PFSK-1 (cell line): ENCODE data around the gene SPDEF.

Experiments
- FOXP2 ChIP-seq: optimal IDR thresholded peaks from 2 replicates; pipeline ENCODE3; 2011; ENCODE audit warnings: borderline replicate concordance, control low read depth, inconsistent platforms; ENCODE audit not compliant: insufficient read depth; ENCODE audit errors: extremely low read length, extremely low read depth
- POLR2AphosphoS5 ChIP-seq: IDR thresholded peaks from 2 replicates; pipeline ENCODE4 v1.6.1; 2012; ENCODE audit warnings: low read depth, mild to moderate bottlenecking, control low read depth, low read length, moderate library complexity
- REST ChIP-seq, 2 experiments: IDR thresholded peaks; 2 replicates each; pipeline versions ENCODE4 v1.6.1 to v1.8.0; 2011 to 2012; ENCODE audit warnings: low read depth in 2 of 2, low read length in 2 of 2, control low read depth in 1 of 2, inconsistent platforms in 1 of 2, mild to moderate bottlenecking in 1 of 2, moderate library complexity in 1 of 2; ENCODE audit not compliant: insufficient read depth in 1 of 2
- SIN3A ChIP-seq: IDR thresholded peaks from 2 replicates; pipeline ENCODE4 v1.6.1; 2012; ENCODE audit warnings: mild to moderate bottlenecking, low read length, moderate library complexity, borderline replicate concordance; ENCODE audit not compliant: insufficient read depth
- TAF1 ChIP-seq: IDR thresholded peaks from 2 replicates; pipeline ENCODE4 v1.6.1; 2012; ENCODE audit warnings: low read length, control low read depth, borderline replicate concordance; ENCODE audit not compliant: insufficient read depth

SPDEF gene

GRCh38 chr6:34543421-34543820 lies 12.7 kb downstream of the SPDEF start:
- no peak for TF ChIP-seq REST (IDR thresholded peaks at IDR 0.05; ENCODE audit: insufficient read depth in 1 of 2, low read depth in 2 of 2, low read length in 2 of 2)
- no peak for TF ChIP-seq FOXP2
- TF ChIP-seq SIN3A: no peak
- TF ChIP-seq TAF1: no peak
- TF ChIP-seq POLR2AphosphoS5: no peak

- TF ChIP-seq REST (IDR thresholded peaks at IDR 0.05; ENCODE audit: insufficient read depth in 1 of 2, low read depth in 2 of 2, low read length in 2 of 2): no peak
- no peak for TF ChIP-seq POLR2AphosphoS5
- no peak for TF ChIP-seq FOXP2
- no peak for TF ChIP-seq TAF1
- no peak for TF ChIP-seq SIN3A
Measured at GRCh38 chr6:34540841-34541240, 15.3 kb downstream of the SPDEF start.

GRCh38 chr6:34540222-34540621 lies 15.9 kb downstream of the SPDEF start:
- TF ChIP-seq FOXP2 (no peak), POLR2AphosphoS5 (no peak), SIN3A (no peak), TAF1 (no peak), REST (IDR thresholded peaks at IDR 0.05; ENCODE audit: insufficient read depth in 1 of 2, low read depth in 2 of 2, low read length in 2 of 2) (no peak)

- TF ChIP-seq SIN3A (no peak), REST (IDR thresholded peaks at IDR 0.05; ENCODE audit: insufficient read depth in 1 of 2, low read depth in 2 of 2, low read length in 2 of 2) (no peak), FOXP2 (no peak), TAF1 (no peak), POLR2AphosphoS5 (no peak)
Measured at GRCh38 chr6:34539181-34539580, 16.9 kb downstream of the SPDEF start.

GRCh38 chr6:34538581-34538980 lies 17.5 kb downstream of the SPDEF start:
- TF ChIP-seq SIN3A (no peak), TAF1 (no peak), FOXP2 (no peak), REST (IDR thresholded peaks at IDR 0.05; ENCODE audit: insufficient read depth in 1 of 2, low read depth in 2 of 2, low read length in 2 of 2) (no peak), POLR2AphosphoS5 (no peak)
